ENCODE results near the gene UBAP1. TPM values are rescaled to one million over a fixed set of nuclear protein-coding genes. Genes with fewer than 3 reads are reported as not detected.

The UBAP1 gene
- total and polyA plus RNA-seq, 2 donors (not counting 1 experiment from before 2014, with no cell fraction given) = 20.4 to 27.0 TPM

GRCh38 chr9:34275811-34276210 lies 97.0 kb downstream of the UBAP1 start:
- no peaks in the 10 kb centered on the region for H3K9me3 Mint-ChIP-seq (ENCODE audit: insufficient read depth)
- Histone ChIP-seq H3K9ac (ENCODE audit: low read length) (no peak overlapping the region), H3K4me1 (ENCODE audit: control insufficient read depth in 2 of 2, insufficient read depth in 2 of 2, low read length in 2 of 2) (no peaks in the 10 kb centered on the region), H3K9me3 (ENCODE audit: control extremely low read depth in 1 of 3, control insufficient read depth in 2 of 3, insufficient read depth in 1 of 3, low read length in 2 of 3) (no peaks in the 10 kb centered on the region), H3K27ac (ENCODE audit: low read length in 2 of 2) (no peak overlapping the region), H2AFZ (ENCODE audit: insufficient read depth, low read depth, low read length, poor library complexity, severe bottlenecking) (no peak overlapping the region), H3K36me3 (replicated peaks in 1 of 2; ENCODE audit: control extremely low read depth in 1 of 2, control insufficient read depth in 1 of 2, extremely low read depth in 1 of 2, insufficient read depth in 2 of 2, low read length in 1 of 2) (no peaks in the 10 kb centered on the region), H3K27me3 (replicated peaks in 1 of 4; ENCODE audit: control extremely low read depth in 1 of 4, control insufficient read depth in 3 of 4, insufficient read depth in 4 of 4, low read length in 3 of 4) (no peaks in the 10 kb centered on the region), H3K4me2 (replicated peaks; ENCODE audit: low read depth, low read length, poor library complexity, severe bottlenecking) (no peak overlapping the region), H3K4me3 (ENCODE audit: control extremely low read depth in 1 of 5, extremely low read depth in 1 of 5, insufficient read depth in 1 of 5, low read depth in 2 of 5, low read length in 4 of 5) (no peak overlapping the region), H4K20me1 (ENCODE audit: control insufficient read depth, insufficient read depth, low read length, poor library complexity, severe bottlenecking) (no peaks in the 10 kb centered on the region), H3K79me2 (ENCODE audit: control insufficient read depth, insufficient read depth, low read length) (no peaks in the 10 kb centered on the region)
- H3K27ac Mint-ChIP-seq = no peak overlapping the region
- ATAC-seq (ENCODE audit: low read depth) = no peak
- no peak for TF ChIP-seq EZH2 (IDR thresholded peaks at IDR 0.05; ENCODE audit: borderline replicate concordance, insufficient read depth, low read depth, low read length, poor library complexity, severe bottlenecking)
- TF ChIP-seq CTCF (IDR thresholded peaks at IDR 0.05) = no peak
- ChIA-PET CTCF (no interaction called here), POLR2A (no interaction called here)
- H3K27me3 Mint-ChIP-seq = no peaks in the 10 kb centered on the region
- no peak for DNase-seq
- WGBS (ENCODE audit: insufficient coverage) = 100% methylated on average over 2 of the region's 6 CpGs
- no peaks in the 10 kb centered on the region for H3K4me1 Mint-ChIP-seq
- intact Hi-C loops (cut with micrococcal nuclease) = no loop called here
- no peak overlapping the region for H3K4me3 Mint-ChIP-seq

- H3K4me2 ChIP-seq (replicated peaks; ENCODE audit: low read depth, low read length, poor library complexity, severe bottlenecking) = no peak overlapping the region
- H4K20me1 ChIP-seq (ENCODE audit: control insufficient read depth, insufficient read depth, low read length, poor library complexity, severe bottlenecking) = no peaks in the 10 kb centered on the region
- Mint-ChIP-seq H3K27ac (no peak overlapping the region), H3K9me3 (ENCODE audit: insufficient read depth) (no peaks in the 10 kb centered on the region), H3K27me3 (no peaks in the 10 kb centered on the region), H3K4me3 (no peak overlapping the region), H3K4me1 (no peaks in the 10 kb centered on the region)
- POLR2A ChIA-PET = no interaction called here
- WGBS (ENCODE audit: insufficient coverage) = 100% methylated on average over 1 of the region's 3 CpGs
- TF ChIP-seq EZH2 (IDR thresholded peaks at IDR 0.05; ENCODE audit: borderline replicate concordance, insufficient read depth, low read depth, low read length, poor library complexity, severe bottlenecking) (no peak), CTCF (IDR thresholded peaks at IDR 0.05) (no peak)
- no peaks in the 10 kb centered on the region for H3K36me3 ChIP-seq (replicated peaks in 1 of 2; ENCODE audit: control extremely low read depth in 1 of 2, control insufficient read depth in 1 of 2, extremely low read depth in 1 of 2, insufficient read depth in 2 of 2, low read length in 1 of 2)
- H3K79me2 ChIP-seq (ENCODE audit: control insufficient read depth, insufficient read depth, low read length) = no peaks in the 10 kb centered on the region
- no peak overlapping the region for H2AFZ ChIP-seq (ENCODE audit: insufficient read depth, low read depth, low read length, poor library complexity, severe bottlenecking)
- H3K9me3 ChIP-seq (ENCODE audit: control extremely low read depth in 1 of 3, control insufficient read depth in 2 of 3, insufficient read depth in 1 of 3, low read length in 2 of 3) = no peaks in the 10 kb centered on the region
- no peak overlapping the region for H3K27ac ChIP-seq (ENCODE audit: low read length in 2 of 2)
- H3K4me1 ChIP-seq (ENCODE audit: control insufficient read depth in 2 of 2, insufficient read depth in 2 of 2, low read length in 2 of 2) = no peaks in the 10 kb centered on the region
- no peak for ATAC-seq (ENCODE audit: low read depth)
- no peak overlapping the region for H3K9ac ChIP-seq (ENCODE audit: low read length)
- H3K4me3 ChIP-seq (ENCODE audit: control extremely low read depth in 1 of 5, extremely low read depth in 1 of 5, insufficient read depth in 1 of 5, low read depth in 2 of 5, low read length in 4 of 5) = no peak overlapping the region
- no peak for DNase-seq
- CTCF ChIA-PET = no interaction called here
- intact Hi-C loops (cut with micrococcal nuclease) = no loop called here
- H3K27me3 ChIP-seq (replicated peaks in 1 of 4; ENCODE audit: control extremely low read depth in 1 of 4, control insufficient read depth in 3 of 4, insufficient read depth in 4 of 4, low read length in 3 of 4) = no peaks in the 10 kb centered on the region
Observed at GRCh38 chr9:34276772-34277171, 97.9 kb downstream of the UBAP1 start.

All from B cell (primary cell).